ENCODE data around the gene BRWD1. TPM values are rescaled to one million over a fixed set of nuclear protein-coding genes. Genes with fewer than 3 reads are reported as not detected.

Gene BRWD1
- total and polyA plus RNA-seq, 2 of the 13 experiments (the other 11 are each of a cell fraction or from before 2014, with no cell fraction given) = 13.9 to 28.0 TPM

GRCh38 chr21:39313571-39314142 lies at the start of gene BRWD1 (continued):
- TF ChIP-seq DR1 (CRISPR knock-in tag; IDR thresholded peaks at IDR 0.05) (no peak), BRF2 (CRISPR knock-in tag; IDR thresholded peaks at IDR 0.05) (peak; percentile 82; the same call in 1 of the 2 replicates), ZNF329 (CRISPR knock-in tag; IDR thresholded peaks at IDR 0.05; ENCODE audit: low read depth) (no peak), ZFP36L2 (CRISPR knock-in tag; IDR thresholded peaks at IDR 0.05) (no peak), NONO (IDR thresholded peaks at IDR 0.05) (no peak), NONO (CRISPR knock-in tag; conservative IDR thresholded peaks at IDR 0.05) (peak; percentile 82), ZNF318 (CRISPR knock-in tag; IDR thresholded peaks at IDR 0.05) (no peak), FUBP1 (CRISPR knock-in tag; IDR thresholded peaks at IDR 0.05; ENCODE audit: borderline replicate concordance) (no peak), ZNF354B (CRISPR knock-in tag; IDR thresholded peaks at IDR 0.05) (peak; percentile 41; the same call in 1 of the 2 replicates), SNRNP70 (IDR thresholded peaks at IDR 0.05; ENCODE audit: low read depth, low read length) (no peak), PRPF4 (IDR thresholded peaks at IDR 0.05; ENCODE audit: low read depth, low read length, poor library complexity, severe bottlenecking) (peak; percentile 100), RXRA (CRISPR knock-in tag; IDR thresholded peaks at IDR 0.05) (no peak), TRIM22 (IDR thresholded peaks at IDR 0.05) (no peak), ZBTB3 (CRISPR knock-in tag; IDR thresholded peaks at IDR 0.05; ENCODE audit: borderline replicate concordance, low read depth) (no peak), ZFP90 (CRISPR knock-in tag; IDR thresholded peaks at IDR 0.05; ENCODE audit: borderline replicate concordance) (no peak; the same call in 1 of the 2 replicates), GABPB1 (CRISPR knock-in tag; IDR thresholded peaks at IDR 0.05) (peak; percentile 79), JUN (CRISPR knock-in tag; IDR thresholded peaks at IDR 0.05) (0 out of 2 replicates have a peak, but pooled peaks have one; percentile 34)
